C4-2B (cell line): ENCODE data around the gene TBC1D4.
"Not testable (repeated sequence)": the region's sequence is repeated elsewhere in the genome, so short reads cannot be mapped to it uniquely, and the experiment has no call there.

Source experiments
- ZFX ChIP-seq: fragments of 450-650 bp; IDR thresholded peaks from 2 replicates; pipeline ENCODE4 v1.6.1; 2017
- TF ChIP-seq, protein P1 (sequence below): fragments of 450-650 bp; conservative IDR thresholded peaks from 2 replicates; pipeline ENCODE4 v1.5.1; 2017; ENCODE audit warnings: mild to moderate bottlenecking

DNA sequence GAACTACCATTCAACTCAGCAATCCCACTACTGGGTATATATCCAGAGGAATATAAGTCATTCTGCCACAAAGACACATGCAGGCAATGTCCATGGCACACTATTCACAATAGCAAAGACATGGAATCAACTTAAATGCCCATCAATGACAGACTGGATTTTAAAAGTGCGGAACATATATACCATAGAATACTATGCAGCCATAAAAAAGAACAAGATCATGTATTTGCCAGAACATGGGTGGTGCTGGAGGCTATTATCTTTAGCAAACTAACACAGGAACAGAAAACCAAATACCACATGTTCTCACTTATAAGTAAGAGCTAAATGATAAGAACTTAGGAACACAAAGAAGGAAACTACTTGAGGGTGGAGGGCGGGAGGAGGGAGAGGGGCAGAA is 47.8 kb downstream of the TBC1D4 start:
- TF ChIP-seq, protein P1, sequence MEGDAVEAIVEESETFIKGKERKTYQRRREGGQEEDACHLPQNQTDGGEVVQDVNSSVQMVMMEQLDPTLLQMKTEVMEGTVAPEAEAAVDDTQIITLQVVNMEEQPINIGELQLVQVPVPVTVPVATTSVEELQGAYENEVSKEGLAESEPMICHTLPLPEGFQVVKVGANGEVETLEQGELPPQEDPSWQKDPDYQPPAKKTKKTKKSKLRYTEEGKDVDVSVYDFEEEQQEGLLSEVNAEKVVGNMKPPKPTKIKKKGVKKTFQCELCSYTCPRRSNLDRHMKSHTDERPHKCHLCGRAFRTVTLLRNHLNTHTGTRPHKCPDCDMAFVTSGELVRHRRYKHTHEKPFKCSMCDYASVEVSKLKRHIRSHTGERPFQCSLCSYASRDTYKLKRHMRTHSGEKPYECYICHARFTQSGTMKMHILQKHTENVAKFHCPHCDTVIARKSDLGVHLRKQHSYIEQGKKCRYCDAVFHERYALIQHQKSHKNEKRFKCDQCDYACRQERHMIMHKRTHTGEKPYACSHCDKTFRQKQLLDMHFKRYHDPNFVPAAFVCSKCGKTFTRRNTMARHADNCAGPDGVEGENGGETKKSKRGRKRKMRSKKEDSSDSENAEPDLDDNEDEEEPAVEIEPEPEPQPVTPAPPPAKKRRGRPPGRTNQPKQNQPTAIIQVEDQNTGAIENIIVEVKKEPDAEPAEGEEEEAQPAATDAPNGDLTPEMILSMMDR, result not testable (repeated sequence)
- not testable (repeated sequence) for TF ChIP-seq ZFX
